B cell (primary cell): Measurements from ENCODE around the gene TRIM24.

Experiments
- CTCF ChIP-seq: fragments of 200-600 bp; IDR thresholded peaks from one replicate; pipeline ENCODE4 v1.8.0; 2022; ENCODE audit warnings: antibody characterized with exemption, mild to moderate bottlenecking
- EZH2 ChIP-seq: IDR thresholded peaks from 2 replicates; pipeline ENCODE4 v1.6.1; 2012; ENCODE audit warnings: borderline replicate concordance, low read depth, mild to moderate bottlenecking, moderate library complexity, low read length; ENCODE audit not compliant: insufficient read depth, poor library complexity, severe bottlenecking

GRCh38 chr7:138478499-138478908, 18.4 kb downstream of the TRIM24 start:
- no peak for TF ChIP-seq CTCF
- no peak for TF ChIP-seq EZH2
